ENCODE data around the gene MRTFA.
"Not testable (repeated sequence)": the region's sequence is repeated elsewhere in the genome, so short reads cannot be mapped to it uniquely, and the experiment has no call there.

Gene MRTFA

DNA sequence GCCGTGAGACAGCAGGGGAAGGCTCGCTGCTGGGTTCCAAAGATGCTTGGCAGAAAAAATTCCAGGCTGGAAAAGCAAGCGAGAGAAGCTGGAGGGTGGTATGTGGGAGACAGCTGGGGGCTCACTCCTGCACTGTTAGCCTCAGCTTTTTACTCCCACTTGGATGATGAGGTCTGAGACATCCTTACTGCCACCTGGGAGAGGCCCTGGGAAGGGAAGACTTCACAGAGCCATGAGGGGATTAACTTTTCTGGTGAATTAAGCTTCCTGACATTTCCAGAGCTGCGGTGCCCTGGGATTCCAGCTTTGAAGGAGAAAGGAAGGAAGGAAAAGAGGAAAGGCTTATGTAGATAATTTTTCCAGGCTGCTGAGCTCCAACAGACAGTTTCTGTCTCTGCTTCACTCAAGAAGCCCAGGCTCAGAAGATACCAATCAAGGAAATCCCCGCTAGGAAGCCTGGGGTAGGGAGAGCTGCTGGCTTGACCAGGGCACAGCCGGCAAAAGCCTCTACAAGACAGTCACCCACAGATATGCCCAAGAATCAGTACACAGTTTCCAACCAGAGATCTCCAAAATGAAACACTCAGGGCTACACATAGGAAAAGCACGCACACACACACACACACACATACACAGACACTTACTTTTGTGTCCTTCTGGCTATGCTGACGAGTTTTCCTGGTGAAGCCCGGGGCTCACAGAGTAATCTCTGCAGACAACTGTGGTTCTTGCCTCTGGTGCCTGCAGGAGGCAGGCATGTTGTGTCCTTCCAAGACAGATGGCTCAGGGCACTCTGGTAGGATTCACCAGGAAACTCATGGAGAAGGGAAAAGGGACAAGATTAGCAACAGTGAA, 43.7 kb upstream of the MRTFA start:
- in situ Hi-C loops (cut with HindIII; ENCODE audit: low pct_ligation_motif_present, low sequenced_read_pairs), result no loop called here
- Histone ChIP-seq H3K4me3 (ENCODE audit: low read depth, low read length) (no peak overlapping the region), H3K27me3 (replicated peaks) (peaks cover 16% of the 10 kb centered on the region), H3K27ac (no peak overlapping the region), H3K36me3 (replicated peaks) (no peaks in the 10 kb centered on the region)
- TF ChIP-seq CTCF (IDR thresholded peaks at IDR 0.05; ENCODE audit: low read depth, low read length, missing control alignments), result peak; percentile 38
- DNase-seq, result peak; percentile 9

DNA sequence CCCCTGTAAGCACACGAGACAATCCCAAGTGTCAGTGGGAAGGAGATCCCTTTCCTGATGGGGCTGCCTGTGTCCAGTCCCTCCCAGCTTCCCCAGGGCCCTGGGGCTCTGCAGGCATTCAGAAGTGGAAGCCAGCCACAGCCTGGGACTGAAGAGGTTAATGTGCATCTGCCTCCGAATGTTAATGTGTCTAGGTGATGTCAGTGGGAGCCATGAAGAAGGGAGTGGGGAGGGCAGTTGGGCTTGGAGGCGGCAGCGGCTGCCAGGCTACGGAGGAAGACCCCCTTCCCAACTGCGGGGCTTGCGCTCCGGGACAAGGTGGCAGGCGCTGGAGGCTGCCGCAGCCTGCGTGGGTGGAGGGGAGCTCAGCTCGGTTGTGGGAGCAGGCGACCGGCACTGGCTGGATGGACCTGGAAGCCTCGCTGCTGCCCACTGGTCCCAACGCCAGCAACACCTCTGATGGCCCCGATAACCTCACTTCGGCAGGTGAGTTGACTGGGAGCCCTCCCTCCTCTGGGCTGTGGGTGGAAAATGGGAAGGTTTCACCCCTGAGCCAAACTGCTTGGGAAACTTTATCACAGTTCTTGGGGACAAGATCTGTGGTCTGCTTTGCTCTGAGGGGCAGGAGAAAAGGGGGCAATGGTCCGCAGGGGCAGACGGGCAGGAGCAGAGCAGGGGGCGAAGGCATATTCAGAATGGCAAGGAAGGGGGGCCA, 42.9 kb upstream of the MRTFA start, which contains the start of gene MCHR1:
TSS of gene MCHR1 (plus strand) at position 236 of the 715 bp plus-strand sequence. CDS start at position 405, 169 bp downstream.
- H3K27ac ChIP-seq, result no peak within 1 kb of the TSS
- no peaks in the 10 kb centered on the region for H3K36me3 ChIP-seq (replicated peaks)
- no peak for TF ChIP-seq CTCF (IDR thresholded peaks at IDR 0.05; ENCODE audit: low read depth, low read length, missing control alignments)
- in situ Hi-C loops (cut with HindIII; ENCODE audit: low pct_ligation_motif_present, low sequenced_read_pairs), result no loop called here
- H3K27me3 ChIP-seq (replicated peaks), result peaks cover 16% of the 10 kb centered on the region
- H3K4me3 ChIP-seq (ENCODE audit: low read depth, low read length), result peak within 1 kb of the TSS; percentile 41
- DNase-seq, result no peak

DNA sequence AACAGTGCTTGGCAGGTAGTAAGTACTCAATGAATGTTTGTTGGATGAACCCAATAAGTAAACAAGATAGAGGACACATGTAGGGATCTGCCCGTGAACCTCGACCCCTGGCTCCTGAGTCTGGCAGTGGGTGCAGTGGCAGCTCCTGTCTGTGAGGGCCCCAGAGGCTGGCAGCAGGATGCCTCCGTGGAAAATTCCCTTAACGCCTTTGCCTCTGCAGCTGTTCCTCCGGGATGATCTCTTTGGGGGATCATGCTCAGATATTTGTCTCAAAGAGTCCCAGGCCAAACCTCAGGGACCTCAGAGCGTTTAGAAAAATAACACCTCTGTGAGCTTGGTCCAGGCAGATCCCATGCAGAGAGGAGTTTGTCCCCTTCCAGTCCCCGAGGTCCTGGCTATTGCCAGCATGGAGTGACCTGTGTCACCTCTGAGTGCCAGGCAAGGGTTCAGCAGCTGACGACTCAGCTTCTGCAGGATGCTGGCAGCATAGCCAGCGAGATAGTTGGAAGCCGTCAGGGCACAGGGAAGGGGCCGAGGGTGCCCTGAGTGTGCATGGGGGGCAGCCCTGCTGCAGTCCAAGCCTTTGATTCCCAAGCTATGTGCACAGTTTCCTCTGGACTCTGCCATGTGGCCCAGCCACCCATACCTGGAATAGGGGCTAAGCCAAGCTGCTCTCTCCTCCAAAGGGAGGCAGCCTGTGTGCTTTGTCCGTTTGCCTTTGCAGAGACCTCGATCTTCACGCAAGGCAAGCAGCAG, 42.2 kb upstream of the MRTFA start:
- TF ChIP-seq CTCF (IDR thresholded peaks at IDR 0.05; ENCODE audit: low read depth, low read length, missing control alignments), result no peak
- Histone ChIP-seq H3K27ac (no peak overlapping the region), H3K27me3 (replicated peaks) (peaks cover 16% of the 10 kb centered on the region), H3K36me3 (replicated peaks) (no peaks in the 10 kb centered on the region), H3K4me3 (ENCODE audit: low read depth, low read length) (no peak overlapping the region)
- in situ Hi-C loops (cut with HindIII; ENCODE audit: low pct_ligation_motif_present, low sequenced_read_pairs), result no loop called here
- DNase-seq, result no peak

- H3K36me3 ChIP-seq (replicated peaks), result no peaks in the 10 kb centered on the region
- TF ChIP-seq CTCF (IDR thresholded peaks at IDR 0.05; ENCODE audit: low read depth, low read length, missing control alignments), result no peak
Observed at GRCh38 chr22:40676644-40677043, 40.1 kb upstream of the MRTFA start.

GRCh38 chr22:40676166-40676565, 39.6 kb upstream of the MRTFA start:
- in situ Hi-C loops (cut with HindIII; ENCODE audit: low pct_ligation_motif_present, low sequenced_read_pairs); H3K27ac ChIP-seq; H3K4me3 ChIP-seq (ENCODE audit: low read depth, low read length); H3K36me3 ChIP-seq (replicated peaks); DNase-seq: not testable (repeated sequence)
- peaks cover 16% of the 10 kb centered on the region for H3K27me3 ChIP-seq (replicated peaks)

More at GRCh38 chr22:40676644-40677043, 40.1 kb upstream of the MRTFA start:
- no peak overlapping the region for H3K4me3 ChIP-seq (ENCODE audit: low read depth, low read length)
- H3K27me3 ChIP-seq (replicated peaks), result peaks cover 16% of the 10 kb centered on the region
- no peak for DNase-seq
- no peak overlapping the region for H3K27ac ChIP-seq
- in situ Hi-C loops (cut with HindIII; ENCODE audit: low pct_ligation_motif_present, low sequenced_read_pairs), result no loop called here

GRCh38 chr22:40674274-40674673, 37.8 kb upstream of the MRTFA start:
- TF ChIP-seq CTCF (IDR thresholded peaks at IDR 0.05; ENCODE audit: low read depth, low read length, missing control alignments), result no peak
- in situ Hi-C loops (cut with HindIII; ENCODE audit: low pct_ligation_motif_present, low sequenced_read_pairs), result no loop called here

More at GRCh38 chr22:40674274-40674673, 37.8 kb upstream of the MRTFA start:
- Histone ChIP-seq H3K36me3 (replicated peaks) (no peaks in the 10 kb centered on the region), H3K27ac (no peak overlapping the region), H3K27me3 (replicated peaks) (peaks cover 6% of the 10 kb centered on the region), H3K4me3 (ENCODE audit: low read depth, low read length) (no peak overlapping the region)
- DNase-seq, result no peak

Data from brain microvascular endothelial cell (primary cell).